Activated naive CD8-positive, alpha-beta T cell treated with anti-CD3 and anti-CD28 coated beads, Interleukin-2, amount 50 U/mL, for 24 hours (primary cell): Measurements from ENCODE around the gene CFAP57.
"Not testable (repeated sequence)": the region's sequence is repeated elsewhere in the genome, so short reads cannot be mapped to it uniquely, and the experiment has no call there.

ENCODE experiments used
- ATAC-seq: fragments of 150-1000 bp; cut with Tn5 transposase; one replicate; pipeline ENCODE4 v1.10.0; 2021
- DNase-seq: peaks from one replicate; pipeline ENCODE4 v3.0.0; 2021
- H3K27ac Mint-ChIP-seq: one replicate; pipeline ENCODE4 v1.8.0; 2021; ENCODE audit warnings: mild to moderate bottlenecking, mixed read lengths
- H3K27me3 Mint-ChIP-seq: one replicate; pipeline ENCODE4 v1.8.0; 2021; ENCODE audit warnings: mixed read lengths
- H3K36me3 Mint-ChIP-seq: one replicate; pipeline ENCODE4 v1.8.0; 2021; ENCODE audit warnings: low read depth, mixed read lengths
- H3K4me1 Mint-ChIP-seq: one replicate; pipeline ENCODE4 v1.8.0; 2021; ENCODE audit warnings: mixed read lengths
- H3K4me3 Mint-ChIP-seq: one replicate; pipeline ENCODE4 v1.8.0; 2021; ENCODE audit warnings: mild to moderate bottlenecking, moderate library complexity, mixed read lengths
- H3K9me3 Mint-ChIP-seq: one replicate; pipeline ENCODE4 v1.8.0; 2021; ENCODE audit warnings: mixed read lengths

The CFAP57 gene

GRCh38 chr1:43199093-43199726 lies 27.1 kb downstream of the CFAP57 start:
- H3K4me1 Mint-ChIP-seq, result no peaks in the 10 kb centered on the region
- H3K9me3 Mint-ChIP-seq, result peaks cover 4% of the 10 kb centered on the region
- peak; percentile 75 for ATAC-seq
- peaks cover 10% of the 10 kb centered on the region for H3K27me3 Mint-ChIP-seq
- no peak for DNase-seq
- no peak overlapping the region for H3K4me3 Mint-ChIP-seq
- no peak overlapping the region for H3K27ac Mint-ChIP-seq
- peaks cover 2% of the 10 kb centered on the region for H3K36me3 Mint-ChIP-seq

DNA sequence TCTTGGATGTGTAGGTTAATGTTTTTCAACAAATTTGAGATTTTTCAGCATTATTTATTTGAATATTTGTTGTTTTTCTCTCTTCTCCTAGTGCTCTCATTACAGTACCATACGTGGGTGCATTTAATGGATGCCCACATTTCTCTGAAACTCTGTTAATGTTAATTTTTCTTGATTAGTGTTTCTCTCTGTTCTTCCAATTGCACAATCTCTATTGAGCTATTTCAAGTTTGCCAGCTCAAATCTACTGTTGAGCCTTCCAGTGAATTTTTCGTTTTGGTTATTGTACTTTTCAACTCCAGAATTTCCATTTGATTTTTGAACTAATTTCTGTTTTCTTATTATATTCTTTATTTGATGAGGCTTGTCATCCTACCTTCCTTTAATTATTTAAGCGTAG lies 31.7 kb downstream of the CFAP57 start:
- H3K27ac Mint-ChIP-seq, result no peak overlapping the region
- ATAC-seq (no peak), DNase-seq (no peak)
- H3K4me3 Mint-ChIP-seq, result no peak overlapping the region
- H3K9me3 Mint-ChIP-seq, result peaks cover 4% of the 10 kb centered on the region
- H3K36me3 Mint-ChIP-seq, result no peaks in the 10 kb centered on the region
- peaks cover 2% of the 10 kb centered on the region for H3K4me1 Mint-ChIP-seq
- H3K27me3 Mint-ChIP-seq, result no peaks in the 10 kb centered on the region

DNA sequence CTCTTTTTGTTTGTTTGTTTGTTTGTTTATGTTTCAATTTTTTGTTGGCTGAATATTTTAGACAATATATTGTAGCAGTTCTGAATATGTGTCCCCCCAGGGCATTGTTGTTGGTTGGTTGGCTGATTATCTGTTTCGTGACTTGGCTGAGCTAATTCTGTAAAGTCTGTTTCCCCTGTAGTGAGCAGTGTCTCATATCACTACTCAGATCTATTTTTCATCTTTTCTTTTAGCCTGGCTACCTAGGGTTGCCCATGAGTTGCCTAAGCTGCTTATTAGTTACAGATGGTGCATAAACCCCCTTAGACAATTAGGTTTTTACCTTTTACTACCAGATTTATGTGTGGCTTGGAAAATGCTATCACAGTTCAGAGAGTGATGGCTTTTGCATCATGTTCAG lies 32.3 kb downstream of the CFAP57 start:
- ATAC-seq, result no peak
- no peak overlapping the region for H3K4me3 Mint-ChIP-seq
- no peak overlapping the region for H3K27ac Mint-ChIP-seq
- H3K4me1 Mint-ChIP-seq, result peaks cover 2% of the 10 kb centered on the region
- peaks cover 4% of the 10 kb centered on the region for H3K9me3 Mint-ChIP-seq
- H3K36me3 Mint-ChIP-seq, result no peaks in the 10 kb centered on the region
- H3K27me3 Mint-ChIP-seq, result no peaks in the 10 kb centered on the region
- no peak for DNase-seq

GRCh38 chr1:43205671-43206070 lies 33.5 kb downstream of the CFAP57 start:
- no peak for ATAC-seq
- DNase-seq, result no peak
- no peak overlapping the region for H3K4me3 Mint-ChIP-seq
- H3K27me3 Mint-ChIP-seq, result no peaks in the 10 kb centered on the region
- H3K4me1 Mint-ChIP-seq, result peaks cover 2% of the 10 kb centered on the region
- no peak overlapping the region for H3K27ac Mint-ChIP-seq
- H3K36me3 Mint-ChIP-seq, result no peaks in the 10 kb centered on the region
- H3K9me3 Mint-ChIP-seq, result peaks cover 4% of the 10 kb centered on the region

DNA sequence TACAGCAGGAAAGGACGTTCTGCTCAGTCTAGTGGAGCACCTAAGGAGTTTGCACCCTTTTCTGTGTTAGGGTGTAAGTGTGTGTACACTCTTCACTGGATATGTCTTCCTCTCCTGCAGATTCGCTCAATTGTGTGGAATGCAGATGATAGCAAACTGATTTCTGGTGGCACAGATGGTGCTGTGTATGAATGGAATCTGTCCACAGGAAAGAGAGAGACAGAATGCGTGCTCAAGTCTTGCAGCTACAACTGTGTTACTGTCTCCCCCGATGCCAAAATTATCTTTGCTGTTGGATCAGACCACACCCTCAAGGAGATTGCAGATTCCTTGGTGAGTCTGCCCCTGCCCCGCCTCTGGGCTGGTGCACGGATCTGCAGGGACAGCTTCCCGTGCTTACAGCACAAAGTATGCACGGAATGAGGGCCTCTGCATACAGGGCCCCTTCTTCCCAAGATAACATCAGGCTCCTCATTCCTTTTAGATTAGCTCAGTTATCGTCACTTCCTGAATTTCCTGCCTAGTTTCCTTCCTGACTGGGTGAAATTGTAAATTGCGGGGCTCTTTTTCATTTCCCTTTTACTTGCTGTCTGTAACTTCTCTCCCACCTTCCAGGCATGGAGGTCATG lies 34.6 kb downstream of the CFAP57 start:
- no peaks in the 10 kb centered on the region for H3K27me3 Mint-ChIP-seq
- H3K9me3 Mint-ChIP-seq, result peaks cover 4% of the 10 kb centered on the region
- H3K36me3 Mint-ChIP-seq, result no peaks in the 10 kb centered on the region
- ATAC-seq (no peak), DNase-seq (no peak)
- H3K4me1 Mint-ChIP-seq, result peaks cover 2% of the 10 kb centered on the region
- no peak overlapping the region for H3K27ac Mint-ChIP-seq
- H3K4me3 Mint-ChIP-seq, result no peak overlapping the region

- H3K4me1 Mint-ChIP-seq, result peaks cover 2% of the 10 kb centered on the region
- H3K27me3 Mint-ChIP-seq, result no peaks in the 10 kb centered on the region
- H3K9me3 Mint-ChIP-seq, result peaks cover 4% of the 10 kb centered on the region
- DNase-seq (no peak), ATAC-seq (no peak)
- H3K36me3 Mint-ChIP-seq, result no peaks in the 10 kb centered on the region
- no peak overlapping the region for H3K4me3 Mint-ChIP-seq
- H3K27ac Mint-ChIP-seq, result no peak overlapping the region
Measured at GRCh38 chr1:43207229-43207853, 35.2 kb downstream of the CFAP57 start.

- DNase-seq, ATAC-seq, H3K4me3 Mint-ChIP-seq, H3K4me1 Mint-ChIP-seq, H3K27ac Mint-ChIP-seq, H3K27me3 Mint-ChIP-seq, H3K36me3 Mint-ChIP-seq, H3K9me3 Mint-ChIP-seq: not testable (repeated sequence)
Measured at GRCh38 chr1:43208277-43208676, 36.1 kb downstream of the CFAP57 start.

GRCh38 chr1:43214501-43215444 lies 42.6 kb downstream of the CFAP57 start:
- Mint-ChIP-seq H3K9me3 (no peaks in the 10 kb centered on the region), H3K4me3 (no peak overlapping the region), H3K27ac (no peak overlapping the region), H3K4me1 (no peaks in the 10 kb centered on the region), H3K27me3 (peaks cover 6% of the 10 kb centered on the region), H3K36me3 (no peaks in the 10 kb centered on the region)
- ATAC-seq, result no peak
- no peak for DNase-seq

GRCh38 chr1:43217747-43218146 lies 45.6 kb downstream of the CFAP57 start:
- DNase-seq (no peak), ATAC-seq (no peak)
- Mint-ChIP-seq H3K27ac (no peak overlapping the region), H3K27me3 (peaks cover 6% of the 10 kb centered on the region), H3K4me3 (no peak overlapping the region), H3K9me3 (no peaks in the 10 kb centered on the region), H3K4me1 (peaks cover 7% of the 10 kb centered on the region), H3K36me3 (no peaks in the 10 kb centered on the region)

DNA sequence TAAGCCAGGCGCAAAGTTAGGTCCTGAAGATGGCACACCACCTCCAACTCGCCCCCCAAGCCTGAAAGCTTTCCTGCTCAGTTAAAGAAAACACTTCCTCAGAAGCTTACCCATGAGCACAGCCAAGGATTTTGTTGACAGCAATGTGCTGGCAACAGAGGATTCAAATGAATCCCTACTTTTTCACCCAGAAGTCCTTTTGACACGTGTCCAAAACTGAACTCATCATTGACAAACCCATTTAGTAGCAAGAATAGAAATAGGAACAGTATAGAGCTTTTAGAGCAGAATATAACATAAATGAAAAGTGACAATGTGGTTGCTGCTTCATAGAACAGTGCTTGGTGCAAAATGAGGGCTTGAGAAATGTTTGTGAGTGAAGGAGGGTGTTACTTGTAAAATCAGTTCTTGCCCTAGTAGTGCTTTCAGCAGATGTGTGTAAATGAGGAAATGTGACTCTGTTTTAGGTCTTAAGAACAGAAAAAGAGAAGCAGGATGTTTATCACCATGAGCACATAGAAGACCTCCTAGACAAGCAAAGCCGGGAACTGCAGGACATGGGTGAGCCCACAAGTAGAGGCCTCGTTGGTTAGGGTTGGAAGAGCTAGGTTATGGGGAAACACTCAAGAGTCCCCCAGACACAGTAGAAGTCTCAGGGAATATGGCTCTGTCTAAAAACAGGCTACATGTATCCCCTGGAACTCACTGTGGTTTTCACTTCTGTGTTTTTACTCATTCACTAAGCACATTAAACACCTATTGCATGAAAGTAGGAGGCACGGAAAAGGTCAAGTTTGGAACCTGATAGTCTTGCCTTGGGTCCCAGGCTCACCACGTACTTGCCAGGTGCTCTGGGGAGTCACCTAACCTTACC lies 49.0 kb downstream of the CFAP57 start:
- H3K4me1 Mint-ChIP-seq, result peaks cover 7% of the 10 kb centered on the region
- H3K9me3 Mint-ChIP-seq, result no peaks in the 10 kb centered on the region
- DNase-seq (no peak), ATAC-seq (no peak)
- H3K4me3 Mint-ChIP-seq, result no peak overlapping the region
- H3K27ac Mint-ChIP-seq, result no peak overlapping the region
- no peaks in the 10 kb centered on the region for H3K27me3 Mint-ChIP-seq
- H3K36me3 Mint-ChIP-seq, result no peaks in the 10 kb centered on the region

DNA sequence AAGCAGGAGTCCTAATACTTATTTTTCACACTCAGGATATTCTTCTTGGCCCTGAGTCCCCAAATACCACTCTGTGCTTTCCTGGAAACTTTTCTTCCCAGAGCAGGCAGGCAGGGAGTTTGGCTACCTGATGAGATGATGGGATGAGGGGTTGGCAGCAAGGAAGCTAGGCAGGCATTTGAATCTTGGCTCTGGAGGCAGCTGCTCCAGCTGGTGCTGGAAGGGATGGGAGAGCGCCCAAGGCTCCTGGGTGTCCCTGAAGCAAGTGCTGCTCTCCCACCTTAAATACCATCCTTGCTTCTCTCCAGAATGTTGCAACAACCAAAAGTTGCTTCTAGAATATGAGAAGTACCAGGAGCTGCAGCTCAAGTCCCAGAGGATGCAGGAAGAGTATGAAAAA lies 49.7 kb downstream of the CFAP57 start:
- DNase-seq, result no peak
- no peak for ATAC-seq
- Mint-ChIP-seq H3K27ac (no peak overlapping the region), H3K4me1 (peaks cover 7% of the 10 kb centered on the region), H3K27me3 (no peaks in the 10 kb centered on the region), H3K9me3 (no peaks in the 10 kb centered on the region), H3K4me3 (no peak overlapping the region), H3K36me3 (no peaks in the 10 kb centered on the region)

- H3K4me3 Mint-ChIP-seq, result no peak overlapping the region
- H3K27me3 Mint-ChIP-seq, result no peaks in the 10 kb centered on the region
- ATAC-seq, result no peak
- peaks cover 7% of the 10 kb centered on the region for H3K4me1 Mint-ChIP-seq
- no peak overlapping the region for H3K27ac Mint-ChIP-seq
- H3K9me3 Mint-ChIP-seq, result no peaks in the 10 kb centered on the region
- no peak for DNase-seq
- H3K36me3 Mint-ChIP-seq, result no peaks in the 10 kb centered on the region
Measured at GRCh38 chr1:43222879-43223278, 50.7 kb downstream of the CFAP57 start.

GRCh38 chr1:43225168-43225567 lies 53.0 kb downstream of the CFAP57 start:
- H3K36me3 Mint-ChIP-seq, result no peaks in the 10 kb centered on the region
- H3K4me3 Mint-ChIP-seq, result no peak overlapping the region
- ATAC-seq, result no peak
- no peaks in the 10 kb centered on the region for H3K9me3 Mint-ChIP-seq
- no peaks in the 10 kb centered on the region for H3K27me3 Mint-ChIP-seq
- DNase-seq, result no peak
- H3K27ac Mint-ChIP-seq, result no peak overlapping the region
- H3K4me1 Mint-ChIP-seq, result peaks cover 7% of the 10 kb centered on the region
